ENCODE measurements around the gene TRAPPC11. TPM values are rescaled to one million over a fixed set of nuclear protein-coding genes. Genes with fewer than 3 reads are reported as not detected.

The TRAPPC11 gene
- polyA plus RNA-seq, 3 donors from 2014 or later = 12.5 to 20.0 (median 13.0) TPM

DNA sequence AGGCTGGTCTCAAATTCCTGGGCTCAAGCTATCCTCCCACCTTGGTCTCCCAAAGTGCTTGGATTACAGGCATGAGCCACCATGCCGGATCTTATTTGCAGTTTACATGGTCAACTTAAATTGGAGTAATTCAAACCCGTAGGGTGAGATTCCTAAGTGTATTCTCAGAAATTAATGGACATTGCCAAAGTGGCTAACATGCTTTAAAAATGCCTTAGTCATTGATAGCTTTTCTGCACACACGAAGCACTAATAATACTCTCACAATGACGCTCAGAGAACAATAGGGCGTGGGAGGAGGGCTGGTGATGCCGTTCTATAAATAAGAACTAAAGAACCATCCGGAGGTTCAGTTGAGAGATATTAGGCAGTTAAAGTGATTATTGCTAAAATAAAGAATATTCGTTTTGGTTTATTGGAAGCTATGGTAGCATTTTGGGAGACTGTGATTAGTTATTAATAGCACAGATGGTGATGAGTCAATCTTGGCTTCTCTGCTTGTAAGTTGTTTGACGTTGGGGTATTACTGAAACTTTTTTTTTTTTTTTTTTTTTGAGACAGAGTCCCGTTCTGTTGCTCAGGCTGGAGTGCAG, 79.1 kb downstream of the TRAPPC11 start:
- Mint-ChIP-seq H3K4me3 (no peak overlapping the region), H3K36me3 (no peaks in the 10 kb centered on the region), H3K27ac (no peak overlapping the region)

DNA sequence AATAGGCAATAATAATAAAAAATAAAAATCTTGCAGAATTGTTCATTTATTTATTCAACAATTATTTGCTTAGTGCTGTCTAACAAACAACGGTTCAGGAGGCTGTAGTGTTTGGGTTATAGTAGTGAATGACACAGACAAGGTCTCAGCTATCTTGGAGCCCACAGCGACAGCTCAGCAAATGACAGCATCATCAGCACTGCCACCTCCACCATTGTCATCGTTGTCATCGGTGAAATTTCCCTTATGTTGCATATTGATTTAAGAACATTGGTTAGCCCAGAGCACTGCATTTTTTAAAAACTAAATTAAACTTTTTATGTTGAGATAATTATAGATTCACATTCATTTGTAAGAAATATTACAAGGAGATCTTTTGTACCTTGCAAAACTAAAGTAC, 79.9 kb downstream of the TRAPPC11 start:
- Mint-ChIP-seq H3K36me3 (no peaks in the 10 kb centered on the region), H3K27ac (no peak overlapping the region), H3K9me3 (no peaks in the 10 kb centered on the region), H3K4me3 (no peak overlapping the region), H3K4me1 (no peaks in the 10 kb centered on the region), H3K27me3 (ENCODE audit: low read depth in 3 of 3) (peaks cover 0 to 3% (median 0%) of the 10 kb centered on the region in 3 donors)
- no peak for DNase-seq

More for the DNA sequence above, 79.1 kb downstream of the TRAPPC11 start:
- Mint-ChIP-seq H3K27me3 (ENCODE audit: low read depth in 3 of 3) (peaks cover 0 to 3% (median 0%) of the 10 kb centered on the region in 3 donors), H3K9me3 (no peaks in the 10 kb centered on the region), H3K4me1 (no peaks in the 10 kb centered on the region)
- no peak for DNase-seq

DNA sequence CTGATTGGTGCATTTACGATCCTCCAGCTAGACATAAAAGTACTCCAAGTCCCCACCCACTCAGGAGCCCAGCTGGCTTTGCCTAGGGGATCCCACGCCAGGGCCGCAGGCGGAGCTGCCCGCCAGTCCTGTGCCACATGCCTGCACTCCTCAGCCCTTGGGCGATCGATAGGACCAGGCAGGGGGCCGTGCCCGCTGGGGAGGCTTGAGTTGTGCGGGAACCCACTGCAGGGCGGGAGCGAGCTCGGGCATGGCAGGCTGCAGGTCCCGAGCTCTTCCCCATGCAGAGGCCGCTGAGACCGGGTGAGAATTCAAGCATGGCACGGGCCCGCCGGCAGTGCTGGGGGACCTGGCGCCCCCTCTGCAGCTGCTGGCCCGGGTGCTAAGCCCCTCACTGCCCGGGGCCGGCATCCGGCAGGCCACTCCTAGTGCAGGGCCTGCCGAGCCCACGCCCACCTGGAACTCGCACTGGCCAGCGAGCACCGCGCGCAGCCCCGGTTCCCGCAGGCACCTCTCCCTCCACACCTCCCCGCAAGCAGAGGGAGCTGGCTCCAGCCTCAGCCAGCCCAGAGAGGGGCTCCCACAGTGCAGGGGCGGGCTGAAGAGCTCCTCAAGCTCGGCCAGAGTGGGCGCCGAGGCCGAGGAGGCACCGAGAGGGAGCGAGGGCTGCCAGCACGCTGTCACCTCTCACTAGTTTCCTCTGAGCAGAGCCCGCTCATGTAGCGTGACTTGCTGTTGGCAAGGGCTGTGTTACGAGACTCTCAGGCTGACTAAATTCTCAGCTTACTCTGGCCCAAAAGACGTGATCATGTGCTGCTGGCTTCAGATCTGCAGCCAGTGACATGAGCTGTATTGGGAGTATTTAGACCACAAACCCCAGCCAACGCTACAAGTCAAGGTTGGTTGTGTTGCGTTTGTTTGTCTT, 87.5 kb downstream of the TRAPPC11 start:
- Mint-ChIP-seq H3K36me3 (no peaks in the 10 kb centered on the region), H3K27ac (no peak overlapping the region), H3K27me3 (ENCODE audit: low read depth in 3 of 3) (peaks cover 2 to 3% (median 2%) of the 10 kb centered on the region in 3 donors), H3K9me3 (peaks cover 0 to 4% (median 0%) of the 10 kb centered on the region in 6 donors), H3K4me3 (no peak overlapping the region), H3K4me1 (no peaks in the 10 kb centered on the region)
- no peak for DNase-seq

DNA sequence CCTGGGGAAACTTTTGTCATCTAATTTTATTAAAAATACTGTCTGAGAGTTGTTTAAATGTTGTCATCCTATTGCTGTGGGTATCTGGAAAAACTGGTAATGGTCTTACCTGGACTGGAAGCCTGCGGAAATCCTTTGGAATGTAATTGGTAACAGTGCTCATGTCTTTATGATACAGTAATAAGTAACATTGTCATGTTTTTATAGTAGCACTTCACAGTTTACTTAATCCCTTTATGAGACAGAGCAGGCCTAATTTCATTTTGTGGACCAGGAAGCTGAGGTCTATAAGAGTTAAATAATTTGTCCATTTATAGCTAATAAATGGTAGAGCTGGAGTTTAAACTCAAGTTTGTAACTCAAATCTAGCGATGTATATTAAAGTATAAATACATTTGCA, 88.3 kb downstream of the TRAPPC11 start:
- H3K9me3 Mint-ChIP-seq = peaks cover 0 to 5% (median 0%) of the 10 kb centered on the region in 6 donors
- H3K27ac Mint-ChIP-seq = no peak overlapping the region
- DNase-seq = no peak
- no peaks in the 10 kb centered on the region for H3K36me3 Mint-ChIP-seq
- H3K4me1 Mint-ChIP-seq = no peaks in the 10 kb centered on the region
- H3K27me3 Mint-ChIP-seq (ENCODE audit: low read depth in 3 of 3) = peaks cover 0 to 4% (median 2%) of the 10 kb centered on the region in 3 donors
- H3K4me3 Mint-ChIP-seq = no peak overlapping the region

DNA sequence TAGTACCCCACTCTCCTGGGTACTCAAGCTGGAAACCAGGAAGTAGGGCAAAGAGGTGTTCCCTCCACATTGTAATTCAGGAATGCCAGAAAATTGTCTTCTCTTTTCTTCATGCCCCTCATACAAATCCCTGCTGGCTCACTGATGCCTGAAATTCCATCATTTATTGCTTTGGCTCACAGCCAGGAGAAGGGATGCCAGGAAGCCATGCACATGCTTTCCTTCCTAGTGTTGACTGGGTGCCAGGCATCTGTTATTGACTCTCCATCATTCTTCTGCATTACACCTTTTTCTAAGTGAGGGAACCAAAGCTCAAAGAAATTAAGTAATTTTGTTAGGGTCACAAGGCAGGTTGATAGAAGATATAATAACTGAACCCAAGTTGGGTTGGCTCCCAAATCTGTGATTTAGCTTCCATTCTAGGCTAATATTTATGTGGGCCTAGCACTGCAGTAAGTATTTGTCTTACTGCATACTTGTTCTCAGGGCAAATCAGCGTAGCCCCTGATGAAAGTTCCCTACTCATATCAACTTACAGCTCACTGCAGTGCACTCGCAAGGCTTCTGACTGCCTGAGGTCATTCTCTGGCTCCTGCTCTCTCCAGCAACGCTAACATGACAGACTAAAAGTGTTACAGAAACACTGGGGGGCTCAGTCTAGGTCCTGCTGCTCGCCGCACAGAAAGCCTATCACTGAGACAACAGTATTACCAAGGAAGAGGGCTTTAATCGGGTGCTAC, 89.0 kb downstream of the TRAPPC11 start:
- Mint-ChIP-seq H3K27ac (no peak overlapping the region), H3K4me1 (no peaks in the 10 kb centered on the region), H3K4me3 (no peak overlapping the region), H3K9me3 (peaks cover 0 to 5% (median 0%) of the 10 kb centered on the region in 6 donors), H3K27me3 (ENCODE audit: low read depth in 3 of 3) (peaks cover 0 to 4% (median 2%) of the 10 kb centered on the region in 3 donors), H3K36me3 (no peaks in the 10 kb centered on the region)
- DNase-seq = no peak

DNA sequence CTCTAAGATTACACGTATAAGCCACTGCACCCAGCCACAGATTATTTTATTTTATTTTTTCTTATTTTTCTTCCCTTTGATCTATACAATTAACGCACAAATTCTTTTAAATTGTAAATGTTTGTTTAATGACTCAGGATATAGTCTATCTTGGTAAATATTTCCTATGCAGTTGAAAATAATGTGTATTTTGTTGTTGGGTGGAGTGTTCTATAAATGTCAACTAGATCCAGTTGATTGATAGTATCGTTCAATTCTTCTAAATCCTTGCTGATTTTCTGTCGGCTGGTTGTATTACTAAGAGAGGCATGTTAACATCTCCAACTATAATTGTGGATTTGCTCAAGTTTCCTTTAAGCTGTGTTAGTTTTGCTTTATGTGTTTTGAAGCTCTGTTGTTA, 92.0 kb downstream of the TRAPPC11 start:
- Mint-ChIP-seq H3K4me1 (no peaks in the 10 kb centered on the region), H3K4me3 (no peak overlapping the region), H3K27ac (no peak overlapping the region), H3K27me3 (ENCODE audit: low read depth in 3 of 3) (peaks cover 0 to 4% (median 0%) of the 10 kb centered on the region in 3 donors), H3K36me3 (no peaks in the 10 kb centered on the region), H3K9me3 (peaks cover 0 to 5% (median 0%) of the 10 kb centered on the region in 6 donors)
- no peak for DNase-seq

DNA sequence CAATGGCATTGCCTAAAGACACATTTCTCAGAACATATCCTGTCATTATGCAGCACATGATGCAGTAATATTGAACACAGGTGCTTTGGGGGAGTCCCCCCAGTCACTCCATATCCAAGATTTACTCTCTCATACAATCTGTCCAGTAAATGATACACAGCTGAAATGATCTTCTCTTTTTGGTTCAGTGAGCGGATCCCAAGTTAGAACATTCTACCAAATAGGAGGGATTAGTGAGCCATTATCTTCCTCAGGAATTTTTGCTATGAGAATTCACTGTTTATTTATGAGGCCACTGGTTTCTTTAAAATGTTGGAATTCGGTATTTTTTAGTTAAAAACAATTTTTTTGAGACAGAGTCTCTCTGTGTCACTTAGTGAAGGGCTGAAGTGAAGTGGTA, 96.5 kb downstream of the TRAPPC11 start:
- H3K27ac Mint-ChIP-seq = no peak overlapping the region

DNA sequence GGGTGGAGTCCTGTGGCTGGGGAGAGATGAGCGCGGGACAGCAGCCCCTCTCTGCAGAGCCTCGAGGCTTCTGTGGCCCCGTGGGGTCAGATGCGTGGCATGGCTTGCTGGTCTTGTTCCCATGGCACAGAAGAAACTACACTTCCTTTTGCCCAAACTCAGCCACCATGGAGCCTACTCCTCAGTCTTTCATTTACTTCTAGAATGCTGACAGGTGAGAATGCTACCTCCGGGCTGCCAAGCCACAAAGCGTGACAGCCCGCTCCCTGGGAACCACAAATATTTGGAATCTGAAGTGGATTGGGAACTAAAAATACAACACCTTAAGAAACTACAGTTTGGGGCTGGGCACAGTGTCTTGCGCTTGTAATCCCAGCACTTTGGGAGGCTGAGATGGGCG, 98.0 kb downstream of the TRAPPC11 start:
- Mint-ChIP-seq H3K9me3 (peaks cover 0 to 2% (median 0%) of the 10 kb centered on the region in 6 donors), H3K27ac (no peak overlapping the region), H3K4me1 (no peaks in the 10 kb centered on the region), H3K36me3 (no peaks in the 10 kb centered on the region), H3K27me3 (ENCODE audit: low read depth in 3 of 3) (peaks cover 4 to 9% (median 6%) of the 10 kb centered on the region in 3 donors), H3K4me3 (no peak overlapping the region)
- DNase-seq = no peak

More for the DNA sequence above, 96.5 kb downstream of the TRAPPC11 start:
- Mint-ChIP-seq H3K4me1 (no peaks in the 10 kb centered on the region), H3K4me3 (no peak overlapping the region), H3K36me3 (no peaks in the 10 kb centered on the region), H3K9me3 (peaks cover 0 to 5% (median 0%) of the 10 kb centered on the region in 6 donors), H3K27me3 (ENCODE audit: low read depth in 3 of 3) (peaks cover 3 to 9% (median 4%) of the 10 kb centered on the region in 3 donors)
- no peak for DNase-seq

DNA sequence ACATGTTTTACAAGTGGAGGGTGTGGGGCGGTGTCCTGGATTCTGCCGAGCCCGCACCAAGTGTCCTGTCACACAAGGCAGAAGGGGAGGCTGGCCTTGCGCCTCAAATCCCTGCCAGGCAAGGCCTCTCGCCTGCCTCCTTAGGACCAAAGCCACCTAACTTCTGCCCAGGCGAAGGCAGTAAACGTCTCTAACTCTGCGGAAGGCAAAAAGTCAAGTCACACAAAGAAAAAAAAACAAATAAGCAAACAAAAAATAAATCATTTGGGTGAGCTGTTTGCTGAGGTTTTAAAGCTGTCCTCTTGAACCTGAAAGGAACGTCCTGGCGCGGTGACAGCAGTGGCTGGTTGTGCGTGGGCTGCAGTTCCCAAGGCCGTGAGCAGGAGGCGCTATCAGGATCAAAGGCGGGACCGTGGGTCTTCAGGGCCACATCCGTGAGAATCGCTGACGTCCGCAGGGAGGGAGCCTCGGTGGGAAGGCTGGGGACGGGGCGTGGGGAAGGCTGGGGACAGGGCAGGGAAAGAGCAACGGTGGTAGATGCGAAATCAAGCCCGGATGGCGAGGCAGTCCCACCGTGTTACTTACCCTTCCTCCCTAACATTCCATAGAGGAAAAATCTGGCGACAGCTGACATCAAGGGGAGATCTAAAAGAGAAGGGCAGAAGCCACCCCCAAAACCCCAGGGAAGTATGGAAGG, 99.1 kb downstream of the TRAPPC11 start:
- Mint-ChIP-seq H3K27ac (no peak overlapping the region), H3K9me3 (peaks cover 0 to 2% (median 0%) of the 10 kb centered on the region in 6 donors), H3K36me3 (no peaks in the 10 kb centered on the region), H3K4me3 (no peak overlapping the region), H3K4me1 (no peaks in the 10 kb centered on the region), H3K27me3 (ENCODE audit: low read depth in 3 of 3) (peaks cover 4 to 7% (median 6%) of the 10 kb centered on the region in 3 donors)
- no peak for DNase-seq

DNA sequence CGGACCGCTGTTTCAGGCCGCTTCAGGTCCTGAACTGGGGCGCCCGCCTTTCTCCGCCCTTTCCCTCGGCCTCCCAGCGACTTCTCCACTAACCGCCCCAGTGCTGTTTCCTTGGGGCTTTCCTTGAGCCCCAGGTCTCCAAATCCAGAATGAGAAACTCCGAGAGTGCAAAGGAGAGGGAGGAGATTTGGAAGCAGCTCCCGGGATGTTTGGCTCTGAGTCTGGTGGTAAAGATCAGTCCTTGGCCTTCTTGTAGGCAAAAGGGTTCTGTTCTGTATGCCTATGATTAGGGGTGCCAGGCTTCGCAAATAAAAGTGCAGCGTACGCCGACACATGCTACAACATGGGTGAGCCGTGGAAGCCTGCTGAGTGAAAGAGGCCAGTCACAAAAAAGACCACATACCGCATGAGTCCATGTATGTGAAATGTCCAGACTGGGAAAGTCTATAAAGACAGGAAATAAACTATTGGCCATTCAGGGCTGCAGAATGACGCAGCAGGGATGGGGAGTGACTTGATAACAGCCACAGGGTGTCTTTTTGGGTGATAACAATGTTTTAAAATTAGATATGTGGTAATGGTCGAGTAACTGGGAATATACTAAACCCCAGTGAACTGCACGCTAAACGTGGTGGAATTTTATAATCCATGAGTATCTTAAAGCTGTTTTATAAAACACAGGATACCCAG, 99.8 kb downstream of the TRAPPC11 start:
- Mint-ChIP-seq H3K36me3 (no peaks in the 10 kb centered on the region), H3K4me3 (no peak overlapping the region), H3K27me3 (ENCODE audit: low read depth in 3 of 3) (peaks cover 4 to 7% (median 6%) of the 10 kb centered on the region in 3 donors), H3K27ac (no peak overlapping the region), H3K4me1 (no peaks in the 10 kb centered on the region), H3K9me3 (peaks cover 0 to 2% (median 0%) of the 10 kb centered on the region in 6 donors)
- no peak for DNase-seq

DNA sequence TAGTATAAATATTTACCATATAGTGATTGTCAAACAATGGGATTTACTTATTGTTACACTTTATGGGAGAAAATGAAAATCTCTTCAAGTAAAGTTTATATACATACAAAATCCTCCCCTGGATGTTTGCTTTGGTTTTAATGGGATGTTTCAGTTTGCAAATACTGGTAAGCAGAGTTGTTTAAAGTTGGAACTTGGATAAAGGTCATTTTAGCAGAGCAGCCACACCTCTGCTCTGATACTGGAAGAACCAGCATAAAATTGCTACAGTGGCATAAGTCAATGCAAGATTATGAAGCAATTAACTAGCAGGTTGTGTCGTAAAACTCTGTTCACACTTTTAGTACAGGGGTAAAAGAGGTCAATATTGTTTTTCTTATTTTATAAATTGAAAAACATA, 101.2 kb downstream of the TRAPPC11 start:
- peaks cover 0 to 1% of the 10 kb centered on the region in 2 donors for H3K4me1 Mint-ChIP-seq
- H3K27ac Mint-ChIP-seq = no peak overlapping the region
- no peak overlapping the region for H3K4me3 Mint-ChIP-seq
- DNase-seq = no peak
- H3K27me3 Mint-ChIP-seq (ENCODE audit: low read depth in 3 of 3) = peaks cover 4 to 8% (median 7%) of the 10 kb centered on the region in 3 donors
- H3K9me3 Mint-ChIP-seq = no peaks in the 10 kb centered on the region
- no peaks in the 10 kb centered on the region for H3K36me3 Mint-ChIP-seq

Data from immature natural killer cell (primary cell).